ENCODE measurements around the gene DMBT1. TPM values are rescaled to one million over a fixed set of nuclear protein-coding genes. Genes with fewer than 3 reads are reported as not detected.

DMBT1 gene
- total RNA-seq, 1 donor from 2014 or later = 6.5 TPM

GRCh38 chr10:122647383-122647968 lies 86.9 kb downstream of the DMBT1 start:
- H3K9me3 Mint-ChIP-seq = no peaks in the 10 kb centered on the region
- H3K36me3 Mint-ChIP-seq = no peaks in the 10 kb centered on the region
- TF ChIP-seq CTCF (conservative IDR thresholded peaks at IDR 0.05) = no peak
- H3K27me3 Mint-ChIP-seq = peaks cover 19% of the 10 kb centered on the region
- no peaks in the 10 kb centered on the region for H3K4me1 Mint-ChIP-seq (ENCODE audit: unreplicated experiment)
- no peak overlapping the region for H3K4me3 Mint-ChIP-seq
- H3K27ac Mint-ChIP-seq = no peak overlapping the region
- DNase-seq (ENCODE audit: extremely low spot score, unreplicated experiment) = peak; percentile 48

- Mint-ChIP-seq H3K27me3 (peaks cover 24% of the 10 kb centered on the region), H3K36me3 (no peaks in the 10 kb centered on the region), H3K4me1 (ENCODE audit: unreplicated experiment) (no peaks in the 10 kb centered on the region), H3K4me3 (no peak overlapping the region), H3K9me3 (no peaks in the 10 kb centered on the region), H3K27ac (no peak overlapping the region)
- peak; percentile 86 for TF ChIP-seq CTCF (conservative IDR thresholded peaks at IDR 0.05)
- peak; percentile 72 for DNase-seq (ENCODE audit: extremely low spot score, unreplicated experiment)
Measured at GRCh38 chr10:122648599-122649428, 88.3 kb downstream of the DMBT1 start.

GRCh38 chr10:122649903-122650302 lies 89.3 kb downstream of the DMBT1 start:
- TF ChIP-seq CTCF (conservative IDR thresholded peaks at IDR 0.05) = no peak
- Mint-ChIP-seq H3K4me1 (ENCODE audit: unreplicated experiment) (no peaks in the 10 kb centered on the region), H3K9me3 (no peaks in the 10 kb centered on the region), H3K27me3 (peaks cover 18% of the 10 kb centered on the region), H3K4me3 (no peak overlapping the region), H3K27ac (no peak overlapping the region), H3K36me3 (no peaks in the 10 kb centered on the region)
- peak; percentile 39 for DNase-seq (ENCODE audit: extremely low spot score, unreplicated experiment)

- no peaks in the 10 kb centered on the region for H3K36me3 Mint-ChIP-seq
- no peak for TF ChIP-seq CTCF (conservative IDR thresholded peaks at IDR 0.05)
- H3K27me3 Mint-ChIP-seq = peaks cover 19% of the 10 kb centered on the region
- no peak overlapping the region for H3K27ac Mint-ChIP-seq
- no peaks in the 10 kb centered on the region for H3K4me1 Mint-ChIP-seq (ENCODE audit: unreplicated experiment)
- peak; percentile 11 for DNase-seq (ENCODE audit: extremely low spot score, unreplicated experiment)
- H3K4me3 Mint-ChIP-seq = no peak overlapping the region
- H3K9me3 Mint-ChIP-seq = no peaks in the 10 kb centered on the region
Measured at GRCh38 chr10:122650331-122650730, 89.8 kb downstream of the DMBT1 start.

GRCh38 chr10:122655524-122656307 lies 95.2 kb downstream of the DMBT1 start:
- no peak for TF ChIP-seq CTCF (conservative IDR thresholded peaks at IDR 0.05)
- Mint-ChIP-seq H3K4me1 (ENCODE audit: unreplicated experiment) (no peaks in the 10 kb centered on the region), H3K9me3 (no peaks in the 10 kb centered on the region), H3K36me3 (no peaks in the 10 kb centered on the region), H3K4me3 (no peak overlapping the region), H3K27me3 (peaks cover 18% of the 10 kb centered on the region), H3K27ac (no peak overlapping the region)
- DNase-seq (ENCODE audit: extremely low spot score, unreplicated experiment) = no peak
